HepG2 (cell line): ENCODE measurements around the gene POLH. TPM values are rescaled to one million over a fixed set of nuclear protein-coding genes. Genes with fewer than 3 reads are reported as not detected.

Experiments used
- ATAC-seq: fragments of 200-7000 bp; cut with Tn5 transposase; 3 replicates; pipeline ENCODE4 v1.9.1; 2020; ENCODE audit warnings: mild to moderate bottlenecking, moderate library complexity
- BruUV-seq: library from RNA; stranded (reverse); fragments of 400-500 nt; replicated peaks from 2 replicates; lab custom pipeline; 2021; lab: Mats Ljungman, UMichigan
- CTCF ChIA-PET: fragments of 300-600 bp; formaldehyde crosslinking; extraction: SDS; loops from one replicate; lab custom pipeline; 2021; ENCODE audit warnings: low total read pairs, inconsistent platforms, low intra/inter-chr PET ratio; lab: Yijun Ruan, JAX
- POLR2A ChIA-PET: fragments of 350-600 bp; sonication (Branson Sonifier 250); formaldehyde crosslinking; loops from one replicate; lab custom pipeline; 2020; ENCODE audit warnings: antibody characterized with exemption, inconsistent platforms; lab: Yijun Ruan, JAX
- DNase-seq: peaks from one replicate; pipeline ENCODE4 v3.0.0-alpha.2; 2015; ENCODE audit warnings: low spot score
- FAIRE-seq: peaks from 3 replicates; lab custom pipeline; 2011; peaks lifted over from hg19 to GRCh38; lab: Jason Lieb, UNC
- H2AFZ ChIP-seq: one replicate; pipeline ENCODE4 v1.6.1; 2011; ENCODE audit warnings: low read length, inconsistent platforms
- H3K27ac ChIP-seq: fragments of 300-600 bp; 3 replicates; pipeline ENCODE4 v1.8.0; 2011; ENCODE audit warnings: mixed run types, mild to moderate bottlenecking, mixed read lengths, low read length, inconsistent platforms; ENCODE audit not compliant: insufficient read depth; ENCODE audit errors: extremely low read length
- H3K27me3 ChIP-seq, 2 experiments: fragments of 200-600 bp in 1 of 2; 2 replicates in 1 of 2; 3 replicates in 1 of 2; pipeline versions ENCODE4 v1.6.0 to v1.8.0; 2011; ENCODE audit warnings: low read length in 2 of 2, mild to moderate bottlenecking in 2 of 2, moderate library complexity in 2 of 2, inconsistent platforms in 1 of 2; ENCODE audit not compliant: insufficient read depth in 2 of 2, control insufficient read depth in 1 of 2
- H3K36me3 ChIP-seq, 2 experiments: fragments of 200-600 bp in 1 of 2; replicated peaks in 1 of 2; 2 replicates in 1 of 2; 3 replicates in 1 of 2; pipeline versions ENCODE4 v1.5.1 to v1.8.0; 2011; ENCODE audit warnings: low read length in 2 of 2, inconsistent platforms in 1 of 2; ENCODE audit not compliant: insufficient read depth in 2 of 2, control insufficient read depth in 1 of 2
- H3K4me1 ChIP-seq: 2 replicates; pipeline ENCODE4 v1.5.1; 2012; ENCODE audit warnings: low read length, inconsistent platforms; ENCODE audit not compliant: insufficient read depth
- H3K4me2 ChIP-seq: 2 replicates; pipeline ENCODE4 v1.6.0; 2011; ENCODE audit warnings: low read depth, low read length, inconsistent platforms
- H3K4me3 ChIP-seq, 3 experiments: fragments of 200-600 bp in 1 of 3; sonication (generic), shearing (Covaris generic) in 1 of 3; replicated peaks in 1 of 3; 2 replicates each; pipeline ENCODE4 v1.5.1; 2011 to 2016; ENCODE audit warnings: low read length in 3 of 3, inconsistent platforms in 2 of 3, low read depth in 2 of 3, mild to moderate bottlenecking in 2 of 3, control low read depth in 1 of 3, mixed read lengths in 1 of 3; ENCODE audit not compliant: insufficient read depth in 1 of 3
- H3K79me2 ChIP-seq: one replicate; pipeline ENCODE4 v1.6.1; 2011; ENCODE audit warnings: low read length, inconsistent platforms; ENCODE audit not compliant: insufficient read depth
- H3K9ac ChIP-seq: 2 replicates; pipeline ENCODE4 v1.6.0; 2011; ENCODE audit warnings: mild to moderate bottlenecking, low read depth, low read length, inconsistent platforms; ENCODE audit not compliant: insufficient read depth
- H3K9me3 ChIP-seq: 2 replicates; pipeline ENCODE4 v1.5.1; 2012; ENCODE audit warnings: mild to moderate bottlenecking, low read length
- H4K20me1 ChIP-seq: 2 replicates; pipeline ENCODE4 v1.6.0; 2011; ENCODE audit warnings: inconsistent platforms, mild to moderate bottlenecking, low read length, moderate library complexity; ENCODE audit not compliant: insufficient read depth
- CENPBD1 ChIP-seq: sonication (generic); formaldehyde crosslinking; IDR thresholded peaks from 2 replicates; pipeline ENCODE4 v1.8.0; 2022; ENCODE audit warnings: missing genetic modification reagents, low read depth, mild to moderate bottlenecking, borderline replicate concordance
- HCFC1 ChIP-seq: fragments of 150-350 bp; IDR thresholded peaks from 2 replicates; pipeline ENCODE4 v1.6.1; 2014; ENCODE audit warnings: low read depth, low read length
- HOXA3 ChIP-seq: sonication (generic); formaldehyde crosslinking; IDR thresholded peaks from 2 replicates; pipeline ENCODE4 v1.5.0; 2020; ENCODE audit warnings: missing genetic modification reagents
- IKZF1 ChIP-seq: fragments of 450-650 bp; IDR thresholded peaks from 2 replicates; pipeline ENCODE4 v1.7.1; 2016
- KAT8 ChIP-seq: IDR thresholded peaks from 2 replicates; pipeline ENCODE4 v1.6.1; 2016; ENCODE audit warnings: missing genetic modification reagents, missing compliant biosample characterization
- POLR2G ChIP-seq: fragments of 200-400 bp; formaldehyde crosslinking; IDR thresholded peaks from 2 replicates; pipeline ENCODE4 v1.6.1; 2018; ENCODE audit warnings: mild to moderate bottlenecking, low read depth, low read length, moderate library complexity
- RBFOX2 ChIP-seq: fragments of 200-400 bp; formaldehyde crosslinking; IDR thresholded peaks from 2 replicates; pipeline ENCODE4 v1.6.1; 2017; ENCODE audit warnings: low read depth, mild to moderate bottlenecking, low read length
- RXRB ChIP-seq: IDR thresholded peaks from 2 replicates; pipeline ENCODE4 v1.6.1; 2016; ENCODE audit warnings: borderline replicate concordance, missing genetic modification reagents, missing compliant biosample characterization
- ZNF710 ChIP-seq: sonication (generic); formaldehyde crosslinking; IDR thresholded peaks from 2 replicates; pipeline ENCODE4 v1.5.0; 2020; ENCODE audit warnings: mild to moderate bottlenecking, missing genetic modification reagents, borderline replicate concordance
- WGBS: methylation state at CpG from one replicate; pipeline ENCODE4 v1.1.6; 2017; ENCODE audit warnings: low lambda C conversion rate; 5-methylcytosine and 5-hydroxymethylcytosine counted together
- in situ Hi-C: cut with HindIII; loops from 2 replicates; pipeline ENCODE4 v1.10.0; 2017; ENCODE audit warnings: low pct_unique_long_range_greater_than_20kb; ENCODE audit not compliant: extremely low pct_ligation_motif_present
- intact Hi-C: fragments of 100-400 bp; cut with micrococcal nuclease; formaldehyde crosslinking; loops from one replicate; pipeline ENCODE4 v1.10.0; 2022; ENCODE audit not compliant: unreplicated experiment
- polyA plus RNA-seq, 8 experiments: library from polyadenylated mRNA; depleted of rRNA in 3 of 8; stranded (reverse) in 7 of 8; unstranded in 1 of 8; fragments of >200 nt; fragmentation: Illumina TruSeq in 4 of 8; extraction: Trizol in 4 of 8; gene quantifications; 2 replicates each; pipeline versions ENCODE4 v1.2.1 to v1.2.3, GENCODE V29; 2011 to 2016; ENCODE audit warnings: low read depth in 4 of 8, missing spikeins in 1 of 8, mixed read lengths in 1 of 8; ENCODE audit not compliant: insufficient read depth in 1 of 8
- total RNA-seq, 5 experiments: library from RNA; depleted of rRNA; stranded (reverse); fragments of >200 nt; fragmentation: Illumina TruSeq; extraction: Trizol; gene quantifications; 2 replicates each; pipeline ENCODE4 v1.2.3, GENCODE V29; 2016; ENCODE audit warnings: low read depth in 1 of 5

POLH gene
- total and polyA plus RNA-seq, 2 of the 13 experiments (the other 11 are each of a cell fraction or from before 2014, with no cell fraction given) = 11.6 to 25.0 TPM

- intact Hi-C loops = loop anchor here (5.0 kb wide), 1 partner anchor 453 kb away; the partner anchor contains the start of gene SRF
- DNase-seq (no peak), ATAC-seq (no peak), FAIRE-seq (no peak)
- Histone ChIP-seq H3K4me3 (no peak overlapping the region), H3K79me2 (peaks cover 17% of the 10 kb centered on the region), H4K20me1 (no peaks in the 10 kb centered on the region), H3K4me2 (no peak overlapping the region), H3K27me3 (no peaks in the 10 kb centered on the region; a peak in 1 of 5 replicates), H3K36me3 (peaks cover 44 to 61% of the 10 kb centered on the region in 2 experiments), H3K4me1 (peaks cover 24% of the 10 kb centered on the region), H3K27ac (no peak overlapping the region), H3K9me3 (no peaks in the 10 kb centered on the region), H3K9ac (no peak overlapping the region), H2AFZ (no peak overlapping the region)
- ChIA-PET CTCF (no interaction called here), POLR2A (interaction anchor here (0.8 to 2.7 kb wide), 2 partner anchors 11 to 94 kb away, joined by 3 to 10 read pairs; no protein-coding TSS in a partner anchor)
- 95% methylated on average over 7 of the region's 7 CpGs for WGBS
- no TSS peak for BruUV-seq
- in situ Hi-C loops = no loop called here
- TF ChIP-seq HCFC1 (no peak), RBFOX2 (peak; percentile 34; the same call in 1 of the 2 replicates)
Measured at GRCh38 chr6:43624786-43625288, 48.9 kb downstream of the POLH start.

GRCh38 chr6:43625393-43625992, 49.5 kb downstream of the POLH start:
- TF ChIP-seq CENPBD1 (CRISPR knock-in tag) (no peak), ZNF710 (CRISPR knock-in tag) (no peak), POLR2G (peak; percentile 28; the same call in 1 of the 2 replicates), HOXA3 (no peak), KAT8 (no peak), RXRB (CRISPR knock-in tag) (no peak), IKZF1 (no peak)
- POLR2A ChIA-PET = interaction anchor here (0.5 to 2.7 kb wide), 5 partner anchors 8 to 302 kb away, joined by 3 to 32 read pairs (median 10); partner anchors contain the start of gene MAD2L1BP
- Histone ChIP-seq H3K36me3 (peaks cover 44 to 57% of the 10 kb centered on the region in 2 experiments), H3K79me2 (peaks cover 17% of the 10 kb centered on the region), H3K27me3 (no peaks in the 10 kb centered on the region; a peak in 1 of 5 replicates), H3K27ac (no peak overlapping the region), H3K9ac (no peak overlapping the region), H3K4me1 (peaks cover 29% of the 10 kb centered on the region), H3K9me3 (no peaks in the 10 kb centered on the region), H3K4me3 (no peak overlapping the region), H4K20me1 (no peaks in the 10 kb centered on the region), H3K4me2 (no peak overlapping the region), H2AFZ (no peak overlapping the region)
- CTCF ChIA-PET = no interaction called here
- intact Hi-C loops (loop anchor here (5.0 kb wide), 1 partner anchor 453 kb away; the partner anchor contains the start of gene SRF), in situ Hi-C loops (no loop called here)
- no TSS peak for BruUV-seq
- WGBS = 96% methylated on average over 16 of the region's 16 CpGs
- no peak for DNase-seq
- no peak for FAIRE-seq
- ATAC-seq = no peak
